DMS 273 (cell line): Measurements from ENCODE around the gene TOP3A.
"Not testable (repeated sequence)": the region's sequence is repeated elsewhere in the genome, so short reads cannot be mapped to it uniquely, and the experiment has no call there.

Source experiments
- DNase-seq: peaks from one replicate; lab custom pipeline; 2025; ENCODE audit not compliant: unreplicated experiment; lab: John Stamatoyannopoulos, UW

TOP3A gene

GRCh38 chr17:18323507-18324139, 8.8 kb upstream of the TOP3A start:
- DNase-seq, result no peak

GRCh38 chr17:18323007-18323406, 8.2 kb upstream of the TOP3A start:
- peak; percentile 16 for DNase-seq

DNA sequence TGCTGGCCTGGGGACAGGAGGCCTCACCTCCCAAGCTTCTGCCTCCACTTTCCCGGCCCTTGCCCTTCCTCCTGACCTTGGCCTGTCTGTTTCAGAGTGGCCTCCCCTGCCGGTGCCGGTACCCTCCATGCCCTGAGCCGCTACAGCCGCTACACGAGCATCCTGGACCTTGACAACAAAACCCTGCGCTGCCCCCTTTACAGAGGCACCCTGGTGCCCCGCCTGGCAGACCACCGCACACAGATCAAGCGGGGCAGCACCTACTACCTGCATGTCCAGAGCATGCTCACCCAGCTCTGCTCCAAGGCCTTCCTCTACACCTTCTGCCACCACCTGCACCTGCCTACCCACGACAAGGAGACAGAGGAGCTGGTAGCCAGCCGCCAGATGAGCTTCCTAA, 7.7 kb upstream of the TOP3A start:
- no peak for DNase-seq

- DNase-seq, result no peak
These were observed 6.5 kb upstream of the TOP3A start for GRCh38 chr17:18321309-18321708.

DNA sequence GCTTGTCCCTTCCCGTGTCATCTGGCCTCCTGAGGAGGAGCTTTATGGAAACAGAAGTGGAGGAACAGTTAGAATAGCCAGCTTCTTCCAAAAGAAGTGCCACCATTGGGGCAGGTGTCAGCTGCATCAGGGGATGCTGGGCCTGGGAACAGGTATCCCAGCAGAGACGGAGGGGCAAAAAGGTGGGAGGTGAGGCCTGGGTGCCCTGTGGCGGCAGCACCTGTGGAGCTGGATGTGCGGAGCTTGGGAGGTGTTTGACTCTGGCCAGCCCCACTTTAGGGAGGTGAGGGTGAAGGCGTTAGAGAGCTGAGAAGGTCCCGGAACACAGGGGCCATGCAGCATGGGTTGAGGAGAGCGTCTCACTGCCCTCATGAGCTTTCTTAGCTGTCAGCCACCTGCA, 5.5 kb upstream of the TOP3A start:
- DNase-seq, result no peak

DNA sequence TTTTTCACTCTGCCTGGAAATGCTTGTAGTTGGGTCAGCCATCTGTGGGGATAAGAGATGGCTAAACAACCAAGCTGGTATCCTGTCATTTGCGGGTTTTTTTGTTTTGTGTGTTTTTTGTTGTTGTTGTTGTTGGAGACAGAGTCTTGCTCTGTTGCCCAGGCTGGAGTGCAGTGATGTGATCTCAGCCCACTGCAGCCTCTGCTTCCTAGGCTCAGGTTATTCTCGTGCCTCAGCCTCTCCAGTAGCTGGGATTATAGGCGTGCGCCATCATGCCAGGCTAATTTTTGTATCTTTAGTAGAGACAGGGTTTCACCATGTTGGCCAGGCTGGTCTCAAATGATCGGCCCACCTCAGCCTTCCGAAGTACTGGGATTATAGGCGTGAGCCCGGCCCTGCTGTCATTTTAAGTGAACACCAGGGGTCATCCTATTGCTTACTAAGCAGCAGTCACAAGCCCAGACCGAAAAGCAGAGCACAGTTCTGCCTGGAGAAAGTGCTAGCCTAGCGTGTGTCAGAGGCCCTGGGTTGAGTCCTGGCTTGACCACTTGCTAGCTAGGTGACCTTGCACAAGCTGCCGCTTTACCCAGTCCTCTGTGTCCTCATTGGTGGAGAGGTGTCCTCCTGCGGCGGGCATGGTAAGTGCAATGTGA, 4.9 kb upstream of the TOP3A start:
- DNase-seq, result peak; percentile 55

DNA sequence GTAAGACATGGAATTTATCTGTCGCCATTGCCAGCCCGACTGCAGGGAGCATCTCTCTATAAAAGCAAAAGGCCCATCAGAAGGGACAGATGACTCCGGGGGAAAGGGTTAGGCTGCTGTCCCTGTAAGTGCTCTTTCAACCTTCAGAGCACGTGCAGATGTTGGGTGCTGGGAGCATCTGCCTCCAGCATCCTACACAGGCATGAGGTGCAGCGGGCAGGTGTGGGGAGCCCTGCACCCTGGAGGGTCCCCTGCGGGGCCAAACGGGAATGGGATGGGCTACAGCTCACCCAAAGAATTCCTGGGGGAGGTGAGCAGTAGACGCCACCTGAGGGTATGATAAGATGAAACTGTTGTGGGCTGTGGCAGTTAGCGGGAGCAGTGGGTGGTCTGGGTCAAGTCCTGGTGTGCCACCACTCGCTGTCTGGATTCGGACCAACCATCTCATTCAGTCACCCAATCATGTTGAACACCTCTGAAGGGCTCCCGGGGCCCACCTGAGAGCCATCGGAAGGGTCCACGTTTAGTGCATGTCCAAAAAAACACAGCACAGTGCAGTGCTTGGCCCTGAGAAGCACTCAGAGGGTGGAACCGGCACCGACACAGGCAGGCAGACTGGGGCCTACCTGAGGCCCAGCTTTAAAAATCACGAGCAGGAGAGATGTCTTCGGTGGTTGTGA, 4.1 kb upstream of the TOP3A start:
- DNase-seq, result no peak

- no peak for DNase-seq
These were observed 3.3 kb upstream of the TOP3A start for GRCh38 chr17:18318117-18318516.

GRCh38 chr17:18315961-18316360, 1.2 kb upstream of the TOP3A start:
- no peak for DNase-seq

GRCh38 chr17:18315562-18315922, 748 bp upstream of the TOP3A start:
- DNase-seq, result no peak

GRCh38 chr17:18314059-18314730, 599 bp downstream of the TOP3A start:
- DNase-seq, result peak; percentile 70

GRCh38 chr17:18309202-18309601, 5.6 kb downstream of the TOP3A start:
- DNase-seq, result no peak

DNA sequence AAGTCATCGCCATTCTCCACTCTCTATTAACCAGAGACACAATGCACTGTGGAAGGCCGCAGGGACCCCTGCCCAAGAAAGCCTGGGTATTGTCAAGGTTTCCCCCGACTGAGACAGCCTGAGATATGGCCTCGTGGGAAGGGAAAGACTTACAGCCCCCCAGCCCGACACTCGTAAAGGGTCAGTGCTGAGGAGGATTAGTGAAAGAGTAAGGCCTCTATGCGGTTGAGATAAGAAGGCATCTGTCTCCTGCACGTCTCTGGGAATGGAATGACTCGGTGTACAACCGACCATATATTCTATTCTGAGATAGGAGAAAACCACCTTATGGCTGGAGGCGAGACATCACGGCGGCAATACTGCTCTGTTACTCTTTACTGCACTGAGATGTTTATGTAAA, 11.6 kb downstream of the TOP3A start:
- not testable (repeated sequence) for DNase-seq

- DNase-seq, result no peak
These were observed 13.9 kb downstream of the TOP3A start for GRCh38 chr17:18300725-18301480.

DNA sequence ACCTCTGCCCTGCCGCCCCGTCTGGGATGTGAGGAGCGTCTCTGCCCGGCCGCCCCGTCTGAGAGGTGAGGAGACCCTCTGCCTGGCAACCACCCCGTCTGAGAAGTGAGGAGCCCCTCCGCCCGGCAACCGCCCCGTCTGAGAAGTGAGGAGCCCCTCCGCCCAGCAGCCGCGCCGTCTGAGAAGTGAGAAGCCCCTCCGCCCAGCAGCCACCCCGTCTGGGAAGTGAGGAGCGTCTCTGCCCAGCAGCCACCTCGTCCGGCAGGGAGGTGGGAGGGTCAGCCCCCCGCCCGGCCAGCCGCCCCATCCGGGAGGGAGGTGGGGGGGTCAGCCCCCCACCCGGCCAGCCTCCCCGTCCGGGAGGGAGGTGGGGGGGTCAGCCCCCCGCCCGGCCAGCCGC, 16.7 kb downstream of the TOP3A start:
- DNase-seq, result not testable (repeated sequence)

DNA sequence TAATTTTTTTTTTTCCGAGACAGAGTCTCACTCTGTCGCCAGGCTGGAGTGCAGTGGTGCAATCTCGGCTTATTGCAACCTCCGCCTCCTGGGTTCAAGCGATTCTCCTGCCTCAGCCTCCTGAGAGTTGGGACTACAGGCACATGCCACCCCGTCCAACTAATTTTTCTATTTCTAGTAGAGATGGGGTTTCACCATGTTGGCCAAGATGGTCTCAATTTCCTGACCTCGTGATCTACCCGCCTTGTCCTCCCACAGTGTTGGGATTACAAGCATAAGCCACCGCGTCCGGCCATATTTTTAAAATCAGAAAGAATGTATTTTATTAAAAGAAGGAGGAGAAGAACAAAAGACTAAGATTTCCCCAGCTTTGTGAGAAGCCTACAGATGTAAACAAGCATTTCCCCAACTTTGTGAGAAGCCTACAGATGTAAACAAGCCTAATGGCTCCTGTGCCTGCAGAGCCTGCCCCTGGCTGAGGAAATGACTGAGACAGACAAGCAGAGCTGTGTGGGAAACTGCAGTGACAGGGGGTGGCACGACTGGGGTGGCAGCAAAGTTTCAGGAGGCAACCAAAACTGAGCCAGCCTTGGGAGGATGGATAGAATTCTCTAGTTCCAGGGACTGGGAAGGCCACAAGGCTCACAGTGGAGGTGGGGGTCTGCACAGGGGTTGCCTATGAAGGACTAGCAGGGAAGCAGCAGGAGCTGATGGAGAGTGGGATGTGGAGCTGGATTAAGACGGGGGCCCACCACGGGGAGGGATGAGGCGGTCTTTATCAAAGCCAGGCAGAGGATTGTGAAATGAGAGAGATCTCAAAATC, 22.9 kb downstream of the TOP3A start:
- DNase-seq, result no peak

DNA sequence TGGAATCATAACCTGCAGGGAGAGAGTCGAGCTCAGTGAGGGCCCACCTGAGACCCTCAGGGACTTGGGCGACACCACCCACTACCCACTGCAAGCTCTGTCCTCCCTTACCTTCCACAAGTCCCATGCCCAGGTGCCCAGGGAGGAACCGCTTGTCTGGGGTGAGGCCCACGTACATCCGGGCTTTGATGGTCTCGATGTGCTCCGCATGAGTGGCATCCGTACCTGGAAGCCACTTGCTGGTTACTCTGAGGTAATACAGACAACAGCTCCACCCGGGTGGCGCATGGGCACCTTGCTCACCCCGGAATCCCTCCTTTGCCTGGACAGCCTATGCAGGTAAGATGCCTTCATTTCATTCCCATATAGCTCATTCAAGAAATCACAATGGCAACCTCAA, 29.5 kb downstream of the TOP3A start:
- no peak for DNase-seq

DNA sequence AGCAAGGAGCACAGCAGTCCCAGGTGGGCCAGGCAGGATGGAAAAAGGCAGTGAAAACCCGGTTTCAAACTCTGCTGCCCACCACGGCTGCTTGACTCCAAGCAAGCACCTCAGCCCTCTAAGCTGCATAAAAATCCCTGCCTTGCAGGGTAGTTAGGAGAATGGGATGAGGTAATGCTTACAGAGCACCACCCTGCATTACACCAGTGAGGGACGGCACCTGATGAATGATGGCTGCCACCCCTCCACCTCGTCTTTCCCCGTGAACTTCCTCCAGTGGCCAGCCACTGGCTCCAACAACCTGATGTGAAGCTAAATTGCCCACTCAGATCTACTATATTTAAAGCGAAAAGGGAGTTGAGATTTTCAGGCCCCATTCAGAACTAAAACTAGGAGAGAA, 33.0 kb downstream of the TOP3A start:
- DNase-seq, result no peak

GRCh38 chr17:18280766-18281371, 33.9 kb downstream of the TOP3A start:
- peak; percentile 15 for DNase-seq

DNA sequence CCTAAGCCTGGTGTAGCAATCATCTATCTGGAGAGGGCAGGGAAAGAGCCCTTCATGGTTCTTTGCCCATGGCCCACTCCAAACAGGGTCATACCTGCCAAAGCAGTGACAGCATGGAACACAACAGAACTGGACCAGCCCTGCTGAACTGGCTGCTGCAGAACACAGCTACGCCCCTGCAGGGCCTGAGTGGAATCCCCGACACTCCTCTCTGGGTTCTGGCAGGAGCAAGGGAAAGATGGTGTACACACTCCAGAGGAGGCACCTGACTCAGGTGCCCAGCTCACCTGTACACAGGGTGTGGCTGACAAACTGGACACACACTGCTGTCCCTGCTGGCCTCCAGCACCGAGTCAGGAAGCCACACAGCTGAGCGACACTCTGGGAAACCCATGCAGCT, 34.5 kb downstream of the TOP3A start:
- DNase-seq, result no peak
